Measurements from ENCODE around the gene PHF3. TPM values are rescaled to one million over a fixed set of nuclear protein-coding genes. Genes with fewer than 3 reads are reported as not detected.

PHF3 gene
- total and polyA plus RNA-seq, 2 experiments from 2014 or later, result 37.1 to 77.3 TPM

GRCh38 chr6:63589952-63590411, 45.6 kb upstream of the PHF3 start (continued):
- no peak for TF ChIP-seq REST (IDR thresholded peaks at IDR 0.05; ENCODE audit: unreplicated experiment)
- no peak for TF ChIP-seq EZH2phosphoT487 (IDR thresholded peaks at IDR 0.05; ENCODE audit: unreplicated experiment)
- no peak for TF ChIP-seq ZNF114 (CRISPR knock-in tag; IDR thresholded peaks at IDR 0.05)

DNA sequence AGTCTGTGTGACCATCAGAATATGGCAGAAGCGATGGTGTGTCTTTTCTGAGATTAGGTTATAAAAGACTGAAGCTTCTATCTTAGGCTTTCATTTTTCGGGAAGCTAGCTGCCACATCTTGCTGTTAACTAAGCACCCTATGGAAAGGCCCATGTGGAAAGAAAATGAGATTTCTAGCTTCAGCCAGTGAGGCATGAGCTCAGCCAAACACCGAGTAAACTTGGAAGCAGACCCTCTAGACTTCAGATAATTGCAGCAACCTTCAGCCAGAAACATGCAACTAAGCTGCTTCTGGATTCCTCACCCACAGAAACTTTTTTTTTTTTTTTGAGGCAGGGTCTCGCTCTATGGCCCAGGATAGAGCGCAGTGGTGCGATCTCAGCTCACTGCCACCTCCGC, 42.7 kb upstream of the PHF3 start:
- Histone ChIP-seq H3K27me3 (ENCODE audit: insufficient read depth) (no peaks in the 10 kb centered on the region), H3K4me3 (no peak overlapping the region), H3F3A (replicated peaks; ENCODE audit: low read depth) (no peaks in the 10 kb centered on the region), H4K20me1 (replicated peaks; ENCODE audit: insufficient read depth) (no peaks in the 10 kb centered on the region), H3K79me2 (replicated peaks; ENCODE audit: insufficient read depth) (no peaks in the 10 kb centered on the region), H3K36me3 (ENCODE audit: insufficient read depth) (no peaks in the 10 kb centered on the region), H3K9me2 (ENCODE audit: insufficient read depth) (peaks cover 3% of the 10 kb centered on the region; the same call in 1 of the 2 replicates), H3K27ac (ENCODE audit: low read depth) (no peak overlapping the region), H3K4me1 (ENCODE audit: insufficient read depth) (no peaks in the 10 kb centered on the region; the same call in 1 of the 2 replicates), H3K4me2 (no peak overlapping the region), H2AFZ (no peak overlapping the region)
- Mint-ChIP-seq H3K9me3 (no peaks in the 10 kb centered on the region), H3K36me3 (ENCODE audit: low read depth) (no peaks in the 10 kb centered on the region), H3K4me3 (no peak overlapping the region), H3K27ac (no peak overlapping the region), H3K4me1 (peaks cover 14% of the 10 kb centered on the region; the same call in 2 of the 3 replicates), H3K27me3 (ENCODE audit: insufficient read depth, low read depth, poor library complexity) (no peaks in the 10 kb centered on the region)
- TF ChIP-seq STAT1 (IDR thresholded peaks at IDR 0.05; ENCODE audit: unreplicated experiment) (no peak), CREB1 (CRISPR knock-in tag; IDR thresholded peaks at IDR 0.05; ENCODE audit: low read depth) (no peak), EZH2phosphoT487 (IDR thresholded peaks at IDR 0.05; ENCODE audit: unreplicated experiment) (no peak), JUNB (IDR thresholded peaks at IDR 0.05; ENCODE audit: unreplicated experiment) (no peak), EZH2 (IDR thresholded peaks at IDR 0.05; ENCODE audit: low read depth, unreplicated experiment) (no peak), POLR2AphosphoS5 (IDR thresholded peaks at IDR 0.05; ENCODE audit: low read depth) (no peak), NANOG (IDR thresholded peaks at IDR 0.05; ENCODE audit: borderline replicate concordance) (no peak), ZNF462 (CRISPR knock-in tag; IDR thresholded peaks at IDR 0.05) (no peak), CTCF (conservative IDR thresholded peaks at IDR 0.05; ENCODE audit: low read depth in 2 of 2) (no peak)
- DNase-seq (ENCODE audit: low spot score) (no peak), ATAC-seq (no peak)
